Stimulated activated naive B cell treated with anti-CD40 and anti-IgM and Interleukin-4, amounts not matched to agents 10 μg/mL and 1 μg/mL and 100 μg/mL, for 72 hours (primary cell): ENCODE data around the gene PRSS56.
"Not testable (repeated sequence)": the region's sequence is repeated elsewhere in the genome, so short reads cannot be mapped to it uniquely, and the experiment has no call there.

Source experiments
- ATAC-seq, 2 donors: fragments of 150-1000 bp; cut with Tn5 transposase; replicated peaks; 2 replicates each; pipeline ENCODE4 v1.10.0; 2021; ENCODE audit warnings: moderate library complexity in 1 of 2
- DNase-seq: peaks from one replicate; pipeline ENCODE4 v3.0.0; 2021
- H3K27ac Mint-ChIP-seq: one replicate; pipeline ENCODE4 v1.8.0; 2022; ENCODE audit warnings: mild to moderate bottlenecking, mixed read lengths
- H3K27me3 Mint-ChIP-seq, 2 donors: one replicate each; pipeline ENCODE4 v1.8.0; 2022; ENCODE audit warnings: mixed read lengths in 2 of 2
- H3K36me3 Mint-ChIP-seq, 2 donors: one replicate each; pipeline ENCODE4 v1.8.0; 2022; ENCODE audit warnings: mixed read lengths in 2 of 2, mild to moderate bottlenecking in 1 of 2
- H3K4me1 Mint-ChIP-seq, 2 donors: one replicate each; pipeline ENCODE4 v1.8.0; 2022; ENCODE audit warnings: mixed read lengths in 2 of 2, mild to moderate bottlenecking in 1 of 2
- H3K4me3 Mint-ChIP-seq, 2 donors: one replicate each; pipeline ENCODE4 v1.8.0; 2022; ENCODE audit warnings: mild to moderate bottlenecking in 2 of 2, mixed read lengths in 2 of 2, moderate library complexity in 1 of 2
- H3K9me3 Mint-ChIP-seq, 2 donors: one replicate each; pipeline ENCODE4 v1.8.0; 2022; ENCODE audit warnings: mixed read lengths in 2 of 2, mild to moderate bottlenecking in 1 of 2

Gene PRSS56

DNA sequence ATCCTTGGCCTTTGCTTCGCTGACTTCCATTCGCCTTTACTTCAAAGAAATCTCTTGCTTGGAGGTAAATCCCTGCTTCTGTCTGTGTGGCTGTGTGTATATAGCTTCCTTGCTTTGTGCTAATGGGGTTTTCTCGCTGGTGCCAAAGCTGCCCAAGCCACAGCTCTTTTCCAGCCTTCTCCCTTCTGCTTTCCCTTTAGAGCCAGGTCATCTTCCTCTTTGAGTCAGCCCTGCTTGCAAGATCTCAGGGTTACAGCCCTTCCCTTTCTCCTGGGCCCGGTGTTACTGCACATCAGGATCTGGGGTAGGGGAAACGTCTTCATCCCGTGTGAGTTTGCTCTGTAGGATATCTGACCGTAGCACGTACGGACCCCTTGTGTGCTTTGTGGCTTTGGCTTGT lies 49.4 kb downstream of the PRSS56 start:
- no peaks in the 10 kb centered on the region for H3K27me3 Mint-ChIP-seq
- no peaks in the 10 kb centered on the region for H3K9me3 Mint-ChIP-seq
- ATAC-seq (no peak), DNase-seq (no peak)
- no peaks in the 10 kb centered on the region for H3K4me1 Mint-ChIP-seq
- H3K36me3 Mint-ChIP-seq: peaks cover 64 to 72% of the 10 kb centered on the region in 2 donors
- H3K4me3 Mint-ChIP-seq: no peak overlapping the region
- no peak overlapping the region for H3K27ac Mint-ChIP-seq

GRCh38 chr2:232570481-232570880 lies 50.3 kb downstream of the PRSS56 start:
- H3K4me3 Mint-ChIP-seq, ATAC-seq, DNase-seq, H3K27ac Mint-ChIP-seq, H3K4me1 Mint-ChIP-seq, H3K27me3 Mint-ChIP-seq, H3K9me3 Mint-ChIP-seq: not testable (repeated sequence)
- H3K36me3 Mint-ChIP-seq: peaks cover 62 to 75% of the 10 kb centered on the region in 2 donors

DNA sequence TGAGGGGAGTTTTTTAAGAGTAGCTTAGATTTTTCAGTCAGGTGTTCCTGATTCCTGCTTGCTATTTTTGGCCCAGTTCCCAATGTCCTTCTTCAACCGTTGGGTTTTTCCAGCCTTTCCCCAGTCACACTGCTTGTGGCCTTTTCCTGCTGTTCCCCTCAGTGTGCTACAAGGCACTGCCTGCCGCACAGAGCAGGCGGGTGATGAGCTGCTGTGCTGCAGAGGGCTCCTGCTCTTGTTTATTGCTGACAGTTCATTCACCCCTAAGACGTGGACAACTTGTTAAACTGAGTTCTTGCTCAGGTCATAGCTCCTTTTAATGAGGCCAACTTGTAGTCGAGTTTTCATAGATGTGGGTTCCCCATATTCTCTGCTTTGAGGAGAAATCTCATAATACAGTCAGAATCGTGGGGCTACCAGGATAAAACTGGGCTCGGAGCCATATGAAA lies 50.9 kb downstream of the PRSS56 start:
- H3K4me1 Mint-ChIP-seq: peaks cover 0 to 1% of the 10 kb centered on the region in 2 donors
- no peaks in the 10 kb centered on the region for H3K27me3 Mint-ChIP-seq
- no peaks in the 10 kb centered on the region for H3K9me3 Mint-ChIP-seq
- ATAC-seq (no peak), DNase-seq (no peak)
- H3K36me3 Mint-ChIP-seq: peaks cover 59 to 72% of the 10 kb centered on the region in 2 donors
- H3K27ac Mint-ChIP-seq: no peak overlapping the region
- no peak overlapping the region for H3K4me3 Mint-ChIP-seq

DNA sequence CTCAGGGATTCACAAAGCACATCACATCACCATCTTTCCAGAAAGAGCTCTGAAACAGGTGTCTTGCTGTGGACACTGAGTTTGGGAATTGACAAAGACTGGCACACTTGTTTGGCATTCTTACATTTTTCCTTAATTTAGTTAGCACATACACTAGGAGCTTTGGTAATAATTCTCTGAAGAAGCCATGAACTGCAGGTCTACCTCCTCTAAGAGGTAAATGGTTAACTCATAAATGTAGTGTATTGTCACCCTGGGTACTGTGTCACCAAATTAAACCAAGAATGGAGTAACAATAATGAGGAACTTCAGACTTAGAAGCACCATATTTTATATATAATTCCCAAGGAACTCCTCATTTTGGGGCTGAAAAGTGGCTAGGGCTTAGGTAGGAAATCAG lies 52.9 kb downstream of the PRSS56 start:
- ATAC-seq (no peak), DNase-seq (no peak)
- no peak overlapping the region for H3K27ac Mint-ChIP-seq
- no peak overlapping the region for H3K4me3 Mint-ChIP-seq
- peaks cover 51 to 71% of the 10 kb centered on the region in 2 donors for H3K36me3 Mint-ChIP-seq
- no peaks in the 10 kb centered on the region for H3K9me3 Mint-ChIP-seq
- no peaks in the 10 kb centered on the region for H3K27me3 Mint-ChIP-seq
- peaks cover 0 to 1% of the 10 kb centered on the region in 2 donors for H3K4me1 Mint-ChIP-seq

DNA sequence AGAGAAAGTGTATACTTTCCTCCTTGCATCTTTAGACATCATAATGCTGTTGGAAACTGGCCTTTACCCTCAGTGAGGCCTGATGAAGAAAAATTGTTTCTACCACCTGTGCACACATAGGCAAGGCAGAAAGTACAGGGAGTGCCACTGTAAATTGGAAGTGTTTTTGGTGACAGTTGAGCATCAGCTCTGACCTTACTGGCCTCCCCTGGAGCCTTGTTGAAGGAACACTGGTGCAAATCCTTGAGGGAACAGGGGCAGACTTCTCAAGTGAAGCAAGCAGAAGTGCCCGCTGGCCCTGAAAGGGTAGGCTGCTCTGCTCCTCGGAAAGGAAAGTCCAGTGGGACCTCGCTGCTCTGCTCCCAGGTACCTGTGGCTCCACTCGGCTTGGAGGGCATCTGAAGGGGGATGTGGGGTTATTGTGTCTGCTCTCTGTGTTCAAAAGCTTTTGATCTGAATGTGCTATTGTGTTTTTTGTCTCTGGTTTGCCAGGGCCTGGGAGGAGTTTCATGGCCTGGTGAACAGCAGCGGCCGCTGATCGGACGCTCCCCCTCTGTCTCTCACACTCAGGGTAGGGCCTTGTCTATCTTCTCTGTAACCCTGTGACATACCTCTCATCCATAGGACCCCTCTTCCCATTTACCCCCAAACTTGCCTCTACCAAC lies 53.7 kb downstream of the PRSS56 start:
- Mint-ChIP-seq H3K27ac (no peak overlapping the region), H3K36me3 (peaks cover 48 to 69% of the 10 kb centered on the region in 2 donors), H3K9me3 (no peaks in the 10 kb centered on the region), H3K4me3 (no peak overlapping the region), H3K27me3 (no peaks in the 10 kb centered on the region), H3K4me1 (peaks cover 0 to 1% of the 10 kb centered on the region in 2 donors)
- ATAC-seq (no peak), DNase-seq (no peak)

DNA sequence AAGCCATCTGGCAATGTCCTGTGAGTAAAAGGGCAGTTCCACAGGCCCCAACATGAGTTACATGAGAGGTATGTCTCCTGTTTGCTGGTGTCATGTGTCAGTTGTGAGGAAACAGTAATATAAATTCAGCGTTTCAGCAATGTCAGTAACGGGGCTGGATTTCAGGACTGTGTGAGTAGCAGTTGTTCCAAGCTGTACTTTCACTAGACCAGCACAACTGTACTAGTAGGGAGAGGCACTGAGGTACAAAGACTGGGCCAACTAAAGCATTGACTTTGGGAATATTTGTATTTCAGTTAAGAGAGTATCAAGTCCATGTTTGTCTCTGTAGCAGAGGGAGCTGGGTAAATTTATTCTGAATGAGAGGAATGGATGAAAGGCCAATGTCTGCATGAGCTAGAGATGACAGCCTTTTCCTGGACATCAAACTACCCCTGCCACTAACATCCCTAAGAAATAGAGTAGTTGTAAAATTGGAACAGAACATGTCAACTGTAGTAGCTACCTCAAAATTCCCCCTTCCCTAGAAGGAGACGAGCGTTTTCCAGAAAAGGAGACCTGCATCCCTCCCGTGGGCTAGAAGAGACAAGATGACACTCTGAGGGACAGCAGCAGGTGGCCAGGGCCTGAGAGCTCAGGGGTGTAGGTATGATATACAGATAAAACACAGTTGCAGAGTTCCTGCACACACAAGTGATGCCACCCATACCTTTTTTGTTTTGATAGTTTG lies 54.7 kb downstream of the PRSS56 start:
- Mint-ChIP-seq H3K9me3 (no peaks in the 10 kb centered on the region), H3K27ac (no peak overlapping the region), H3K36me3 (peaks cover 44 to 62% of the 10 kb centered on the region in 2 donors), H3K27me3 (no peaks in the 10 kb centered on the region), H3K4me3 (no peak overlapping the region), H3K4me1 (peaks cover 0 to 1% of the 10 kb centered on the region in 2 donors)
- no peak for ATAC-seq
- no peak for DNase-seq
